Neural progenitor cell (in vitro differentiated cells): ENCODE data around the gene HLA-F.

ENCODE experiments used
- CTCF ChIP-seq: fragments of 200-600 bp; sonication (generic); IDR thresholded peaks from 2 replicates; pipeline ENCODE4 v1.5.1; 2017; ENCODE audit warnings: antibody characterized with exemption, mild to moderate bottlenecking
- EZH2 ChIP-seq: fragments of 200-600 bp; sonication (generic); IDR thresholded peaks from 2 replicates; pipeline ENCODE4 v1.6.1; 2017; ENCODE audit warnings: antibody characterized with exemption, mild to moderate bottlenecking, moderate library complexity

GRCh38 chr6:29727637-29728036 lies 4.4 kb downstream of the HLA-F start:
- TF ChIP-seq EZH2, result no peak
- no peak for TF ChIP-seq CTCF
